Thoracic aorta (tissue), 2 donors: Measurements from ENCODE around the gene TRIM65. TPM values are rescaled to one million over a fixed set of nuclear protein-coding genes. Genes with fewer than 3 reads are reported as not detected.

Experiments used
- ATAC-seq: fragments of 150-250 bp; one replicate; pipeline ENCODE4 v1.8.0; 2017; ENCODE audit warnings: low read depth; ENCODE audit not compliant: insufficient number of reproducible peaks, low FRiP score
- DNase-seq: peaks from one replicate; pipeline ENCODE4 v3.0.0-alpha.2; 2020; ENCODE audit warnings: low spot score
- H3K27ac ChIP-seq, 2 donors: fragments of 200-600 bp; sonication (generic); 1 replicate in 1 of 2; 2 replicates in 1 of 2; pipeline ENCODE4 v1.5.1; 2016; ENCODE audit warnings: mild to moderate bottlenecking in 2 of 2, moderate library complexity in 2 of 2
- H3K27me3 ChIP-seq: fragments of 200-600 bp; sonication (generic); replicated peaks from 2 replicates; pipeline ENCODE4 v1.6.0; 2016; ENCODE audit warnings: mild to moderate bottlenecking; ENCODE audit not compliant: insufficient read depth
- H3K36me3 ChIP-seq: fragments of 200-600 bp; sonication (generic); one replicate; pipeline ENCODE4 v1.5.1; 2016
- H3K4me1 ChIP-seq, 2 donors: fragments of 200-600 bp; sonication (generic); 1 replicate in 1 of 2; 2 replicates in 1 of 2; pipeline versions ENCODE4 v1.5.1 to v1.6.0; 2016; ENCODE audit warnings: low read depth in 2 of 2, mild to moderate bottlenecking in 1 of 2; ENCODE audit not compliant: control insufficient read depth in 1 of 2
- H3K4me3 ChIP-seq: fragments of 200-600 bp; sonication (generic); 2 replicates; pipeline ENCODE4 v1.5.1; 2016; ENCODE audit warnings: mild to moderate bottlenecking
- H3K9me3 ChIP-seq: fragments of 200-600 bp; sonication (generic); 2 replicates; pipeline ENCODE4 v1.5.1; 2016
- CTCF ChIP-seq: fragments of 200-600 bp; sonication (generic); IDR thresholded peaks from one replicate; pipeline ENCODE4 v1.5.1; 2019; ENCODE audit warnings: antibody characterized with exemption
- total RNA-seq, 2 donors: library from RNA; depleted of rRNA; stranded (reverse); fragments of >200 nt; gene quantifications; one replicate each; pipeline versions ENCODE4 v1.1.0 to v1.2.3, GENCODE V29; 2016

Gene TRIM65
- total RNA-seq, 2 donors from 2014 or later = 21.4 to 22.6 TPM

- H3K27ac ChIP-seq = no peak overlapping the region
- H3K4me3 ChIP-seq = no peak overlapping the region
- DNase-seq (no peak), ATAC-seq (no peak)
- H3K36me3 ChIP-seq = peaks cover 6% of the 10 kb centered on the region
- H3K27me3 ChIP-seq = no peaks in the 10 kb centered on the region
- TF ChIP-seq CTCF = no peak
- H3K4me1 ChIP-seq = no peaks in the 10 kb centered on the region
- no peaks in the 10 kb centered on the region for H3K9me3 ChIP-seq
Observed at GRCh38 chr17:75885431-75885830, 11.3 kb downstream of the TRIM65 start.

GRCh38 chr17:75881678-75882454 is 14.9 kb downstream of the TRIM65 start:
- TF ChIP-seq CTCF = no peak
- Histone ChIP-seq H3K27ac (no peak overlapping the region), H3K4me1 (peaks cover under 1 to 9% of the 10 kb centered on the region in 2 donors), H3K4me3 (no peak overlapping the region), H3K36me3 (no peaks in the 10 kb centered on the region), H3K27me3 (no peaks in the 10 kb centered on the region), H3K9me3 (no peaks in the 10 kb centered on the region)
- DNase-seq (no peak), ATAC-seq (no peak)

- Histone ChIP-seq H3K27ac (no peak overlapping the region), H3K4me1 (peaks cover 16 to 25% of the 10 kb centered on the region in 2 donors), H3K4me3 (no peak overlapping the region), H3K36me3 (no peaks in the 10 kb centered on the region), H3K9me3 (no peaks in the 10 kb centered on the region), H3K27me3 (no peaks in the 10 kb centered on the region)
- no peak for ATAC-seq
- DNase-seq = no peak
- TF ChIP-seq CTCF = no peak
Observed at GRCh38 chr17:75880266-75880665, 16.5 kb downstream of the TRIM65 start.

- Histone ChIP-seq H3K9me3 (no peaks in the 10 kb centered on the region), H3K4me1 (peaks cover 35 to 44% of the 10 kb centered on the region in 2 donors), H3K27me3 (no peaks in the 10 kb centered on the region), H3K36me3 (peaks cover 7% of the 10 kb centered on the region), H3K27ac (peak within 1 kb of the TSS; percentile 93 to 99), H3K4me3 (peak within 1 kb of the TSS; percentile 78)
- ATAC-seq = no peak
- DNase-seq = no peak
- TF ChIP-seq CTCF = peak; percentile 33
Observed at GRCh38 chr17:75878174-75878998, 18.4 kb downstream of the TRIM65 start, which contains the start of gene TRIM47. TSS of gene TRIM47 (minus strand) at chr17:75878581. CDS start at chr17:75878548, 33 bp downstream.

- H3K4me3 ChIP-seq = peak overlapping the region; percentile 78
- no peaks in the 10 kb centered on the region for H3K27me3 ChIP-seq
- no peaks in the 10 kb centered on the region for H3K9me3 ChIP-seq
- peaks cover 7% of the 10 kb centered on the region for H3K36me3 ChIP-seq
- TF ChIP-seq CTCF = peak; percentile 47
- ATAC-seq = peak; percentile 34
- H3K4me1 ChIP-seq = peaks cover 40 to 50% of the 10 kb centered on the region in 2 donors
- no peak for DNase-seq
- H3K27ac ChIP-seq = peak overlapping the region; percentile 93 to 99
Observed at GRCh38 chr17:75877752-75878173, 19.0 kb downstream of the TRIM65 start.
